SK-N-SH (cell line): ENCODE measurements around the gene CDH4. TPM values are rescaled to one million over a fixed set of nuclear protein-coding genes. Genes with fewer than 3 reads are reported as not detected.

ENCODE experiments used
- CTCF ChIA-PET: fragments of 300-600, 350-600 bp; formaldehyde crosslinking; extraction: SDS; loops from one replicate; lab custom pipeline; 2021; lab: Yijun Ruan, JAX
- POLR2A ChIA-PET: fragments of 350-600 bp; sonication (Branson Sonifier 250); formaldehyde crosslinking; extraction: SDS; loops from one replicate; lab custom pipeline; 2020; ENCODE audit warnings: antibody characterized with exemption, inconsistent platforms; lab: Yijun Ruan, JAX
- DNase-seq: peaks from one replicate; pipeline ENCODE4 v3.0.0; 2012
- H2AFZ ChIP-seq: fragments of 200-600 bp; sonication (generic); 2 replicates; pipeline ENCODE4 v1.8.1; 2016; ENCODE audit warnings: antibody characterized with exemption, mild to moderate bottlenecking, low read depth
- H3F3A ChIP-seq: fragments of 200-600 bp; sonication (generic); replicated peaks from 2 replicates; pipeline ENCODE3; 2016; ENCODE audit warnings: antibody characterized with exemption, mild to moderate bottlenecking; ENCODE audit not compliant: insufficient read depth
- H3K27ac ChIP-seq, 2 experiments: fragments of 200-500 bp in 1 of 2; fragments of 200-600 bp in 1 of 2; sonication (Bioruptor generic) in 1 of 2; sonication (generic), shearing (Covaris generic) in 1 of 2; 2 replicates each; pipeline versions ENCODE4 v1.5.1 to v1.6.1; 2014 to 2016; ENCODE audit warnings: low read depth in 2 of 2, inconsistent platforms in 1 of 2, low read length in 1 of 2, mild to moderate bottlenecking in 1 of 2, mixed read lengths in 1 of 2
- H3K27me3 ChIP-seq: fragments of 200-600 bp; sonication (generic), shearing (Covaris generic); 2 replicates; pipeline ENCODE4 v1.6.1; 2016; ENCODE audit warnings: mixed run types; ENCODE audit not compliant: insufficient read depth
- H3K36me3 ChIP-seq, 2 experiments: fragments of 200-500 bp in 1 of 2; fragments of 200-600 bp in 1 of 2; sonication (Bioruptor generic) in 1 of 2; sonication (generic) in 1 of 2; replicated peaks in 1 of 2; 2 replicates each; pipeline versions ENCODE3 to v1.5.1; 2014 to 2016; ENCODE audit warnings: low read length in 1 of 2, mild to moderate bottlenecking in 1 of 2; ENCODE audit not compliant: insufficient read depth in 2 of 2, control insufficient read depth in 1 of 2
- H3K4me1 ChIP-seq, 2 experiments: fragments of 200-500 bp in 1 of 2; fragments of 200-600 bp in 1 of 2; sonication (Bioruptor generic) in 1 of 2; sonication (generic), shearing (Covaris generic) in 1 of 2; 2 replicates each; pipeline versions ENCODE4 v1.5.1 to v1.6.1; 2014 to 2016; ENCODE audit warnings: low read depth in 1 of 2, low read length in 1 of 2, mixed run types in 1 of 2; ENCODE audit not compliant: insufficient read depth in 2 of 2, control insufficient read depth in 1 of 2
- H3K4me2 ChIP-seq: fragments of 200-600 bp; sonication (generic), shearing (Covaris generic); 2 replicates; pipeline ENCODE4 v1.6.1; 2017; ENCODE audit warnings: mixed run types
- H3K4me3 ChIP-seq, 2 experiments: fragments of 200-500 bp in 1 of 2; fragments of 200-600 bp in 1 of 2; sonication (Bioruptor generic) in 1 of 2; sonication (generic), shearing (Covaris generic) in 1 of 2; 2 replicates each; pipeline versions ENCODE4 v1.5.1 to v1.8.1; 2014 to 2016; ENCODE audit warnings: low read depth in 2 of 2, inconsistent platforms in 1 of 2, low read length in 1 of 2, mild to moderate bottlenecking in 1 of 2, mixed read lengths in 1 of 2, moderate library complexity in 1 of 2
- H3K79me2 ChIP-seq: fragments of 200-600 bp; sonication (generic); 2 replicates; pipeline ENCODE4 v1.8.1; 2017; ENCODE audit warnings: mild to moderate bottlenecking; ENCODE audit not compliant: insufficient read depth
- H3K9ac ChIP-seq: fragments of 200-600 bp; sonication (generic); 2 replicates; pipeline ENCODE4 v1.6.1; 2017; ENCODE audit warnings: mixed run types
- H3K9me2 ChIP-seq: fragments of 200-600 bp; sonication (generic); 2 replicates; pipeline ENCODE4 v1.6.1; 2017; ENCODE audit warnings: mixed run types
- H3K9me3 ChIP-seq: fragments of 200-600 bp; sonication (generic); 2 replicates; pipeline ENCODE4 v1.6.1; 2017; ENCODE audit warnings: mixed run types, mild to moderate bottlenecking, moderate library complexity
- H4K20me1 ChIP-seq: fragments of 200-600 bp; sonication (generic); 2 replicates; pipeline ENCODE4 v1.6.1; 2017; ENCODE audit warnings: mild to moderate bottlenecking, mixed run types; ENCODE audit not compliant: insufficient read depth
- CTCF ChIP-seq: fragments of 200-600 bp; sonication (generic); IDR thresholded peaks from 2 replicates; pipeline ENCODE4 v1.6.1; 2017; ENCODE audit warnings: antibody characterized with exemption, mild to moderate bottlenecking, moderate library complexity
- FOSL2 ChIP-seq: IDR thresholded peaks from 2 replicates; pipeline ENCODE4 v1.4.0; 2012; ENCODE audit warnings: low read depth, mild to moderate bottlenecking, moderate library complexity, borderline replicate concordance
- MEF2A ChIP-seq: IDR thresholded peaks from 2 replicates; pipeline ENCODE4 v1.4.0; 2012; ENCODE audit warnings: low read depth, borderline replicate concordance
- POLR2AphosphoS5 ChIP-seq: IDR thresholded peaks from 2 replicates; pipeline ENCODE4 v1.6.1; 2012; ENCODE audit warnings: low read depth, low read length
- ZBTB33 ChIP-seq: IDR thresholded peaks from 2 replicates; pipeline ENCODE4 v1.4.0; 2012; ENCODE audit warnings: low read depth, borderline replicate concordance
- WGBS: methylation state at CpG from one replicate; pipeline ENCODE4 v1.1.6; 2017; ENCODE audit warnings: low lambda C conversion rate; 5-methylcytosine and 5-hydroxymethylcytosine counted together
- polyA plus RNA-seq, 3 experiments: library from polyadenylated mRNA; depleted of rRNA; stranded (reverse); fragments of >200 nt; gene quantifications; 2 replicates each; pipeline ENCODE4 v1.2.3, GENCODE V29; 2012

CDH4 gene
- polyA plus RNA-seq, 1 of the 3 experiments (the other 2 are of a cell fraction) = not detected

- no peak for TF ChIP-seq CTCF
Observed at GRCh38 chr20:61884571-61885389, 632.7 kb downstream of the CDH4 start (continued).

DNA sequence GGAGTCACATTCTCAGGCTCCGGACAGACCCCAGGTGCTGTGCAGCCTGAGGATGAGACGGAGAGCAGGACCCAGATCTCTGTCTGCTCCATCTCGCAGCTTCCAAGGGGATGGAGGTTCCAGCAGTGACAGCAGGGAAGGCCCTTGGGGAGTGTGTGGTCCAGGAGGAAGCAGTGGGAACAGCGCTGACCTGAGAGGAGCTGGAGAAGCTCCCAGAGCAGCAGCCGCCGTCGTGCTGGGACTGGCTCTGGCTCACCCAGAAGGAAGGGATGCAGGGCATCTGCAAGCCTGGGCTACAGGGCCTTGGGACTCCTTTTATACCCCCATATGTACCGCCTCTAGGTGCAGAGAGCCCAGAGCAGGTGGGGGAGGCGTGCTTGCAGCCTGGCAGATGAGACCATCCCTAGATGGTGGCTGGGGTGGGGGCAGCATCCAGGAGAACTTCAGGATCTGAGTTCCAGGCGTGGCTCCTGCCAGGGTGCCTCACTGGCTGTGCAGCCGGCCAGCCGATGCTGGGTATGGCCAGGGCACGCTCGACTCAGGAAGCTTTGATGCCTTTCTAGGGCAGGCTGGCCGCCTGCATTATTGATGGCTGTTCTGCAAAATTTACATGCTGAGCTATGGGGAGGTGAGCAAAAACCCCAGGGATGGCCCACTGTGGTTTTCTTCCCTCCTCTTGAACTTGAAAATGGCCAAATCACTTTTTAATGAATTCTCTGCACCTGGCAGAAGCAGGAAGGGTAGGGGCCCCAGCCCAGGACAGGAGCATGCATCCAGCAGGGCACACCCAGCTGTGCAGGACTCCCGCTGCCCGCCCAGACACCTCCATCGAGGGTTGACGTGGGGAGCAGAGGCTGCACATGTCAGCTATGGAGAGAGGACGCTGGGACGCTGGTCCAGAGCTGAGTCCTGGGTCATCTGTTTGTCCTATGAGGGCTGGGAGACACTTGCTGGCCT lies 634.0 kb downstream of the CDH4 start:
- TF ChIP-seq MEF2A (no peak), POLR2AphosphoS5 (no peak), FOSL2 (no peak), ZBTB33 (no peak)
- no peaks in the 10 kb centered on the region for H3K4me1 ChIP-seq
- no peaks in the 10 kb centered on the region for H4K20me1 ChIP-seq
- no peak for DNase-seq
- whole genome bisulfite sequencing = 43% methylated on average over 8 of the region's 21 CpGs
- no peak overlapping the region for H3K4me2 ChIP-seq
- no peaks in the 10 kb centered on the region for H3K79me2 ChIP-seq
- no peaks in the 10 kb centered on the region for H3K36me3 ChIP-seq
- H3K9ac ChIP-seq = no peak overlapping the region
- no peak overlapping the region for H3K27ac ChIP-seq
- ChIA-PET CTCF (interaction anchor here (0.9 to 5.8 kb wide), 12 partner anchors 8 to 552 kb away, joined by 3 to 31 read pairs (median 4); no protein-coding TSS in a partner anchor), POLR2A (no interaction called here)
- H3K9me3 ChIP-seq = no peaks in the 10 kb centered on the region
- no peak overlapping the region for H2AFZ ChIP-seq
- H3K9me2 ChIP-seq = no peaks in the 10 kb centered on the region
- H3F3A ChIP-seq = no peaks in the 10 kb centered on the region
- no peaks in the 10 kb centered on the region for H3K27me3 ChIP-seq
- H3K4me3 ChIP-seq = no peak overlapping the region
